H1 (cell line): ENCODE measurements around the gene ABI2. TPM values are rescaled to one million over a fixed set of nuclear protein-coding genes. Genes with fewer than 3 reads are reported as not detected.

Experiments
- CTCF ChIA-PET: fragments of 300-600 bp; sonication (Branson Sonifier 250); formaldehyde crosslinking; loops from one replicate; lab custom pipeline; 2021; ENCODE audit not compliant: partially characterized antibody; lab: Charles Lee
- POLR2A ChIA-PET: fragments of 300-600 bp; sonication (Branson Sonifier 250); formaldehyde crosslinking; loops from one replicate; lab custom pipeline; 2021; ENCODE audit warnings: inconsistent platforms; ENCODE audit not compliant: partially characterized antibody; lab: Charles Lee
- DNase-seq, 2 experiments: peaks; one replicate each; pipeline versions ENCODE4 v3.0.0 to v3.0.0-alpha.2; 2010 to 2022; ENCODE audit warnings: low spot score in 2 of 2, low read depth in 1 of 2, mixed read lengths in 1 of 2
- FAIRE-seq: peaks from 2 replicates; lab custom pipeline; 2011; peaks lifted over from hg19 to GRCh38; lab: Jason Lieb, UNC
- H2AFZ ChIP-seq: 2 replicates; pipeline ENCODE4 v1.8.1; 2012; ENCODE audit warnings: low read length, inconsistent platforms
- H2AK5ac ChIP-seq: 2 replicates; pipeline ENCODE4 v1.6.1; 2013; ENCODE audit warnings: low read depth, low read length
- H2BK120ac ChIP-seq: replicated peaks from 2 replicates; pipeline ENCODE3; 2013; ENCODE audit warnings: low read depth, low read length, inconsistent platforms
- H2BK12ac ChIP-seq: 2 replicates; pipeline ENCODE4 v1.6.1; 2013; ENCODE audit warnings: low read depth, low read length
- H2BK15ac ChIP-seq: 2 replicates; pipeline ENCODE4 v1.6.1; 2013; ENCODE audit warnings: low read length
- H2BK20ac ChIP-seq: 2 replicates; pipeline ENCODE4 v1.6.1; 2013; ENCODE audit warnings: low read length
- H2BK5ac ChIP-seq: 2 replicates; pipeline ENCODE4 v1.6.1; 2013; ENCODE audit warnings: low read depth, low read length
- H3K14ac ChIP-seq: 2 replicates; pipeline ENCODE4 v1.6.1; 2013; ENCODE audit warnings: inconsistent platforms; ENCODE audit not compliant: insufficient read length
- H3K18ac ChIP-seq: 2 replicates; pipeline ENCODE4 v1.6.1; 2013; ENCODE audit warnings: low read length; ENCODE audit errors: extremely low read depth
- H3K23ac ChIP-seq: 2 replicates; pipeline ENCODE4 v1.6.1; 2013; ENCODE audit warnings: inconsistent platforms; ENCODE audit not compliant: insufficient read length
- H3K23me2 ChIP-seq: 2 replicates; pipeline ENCODE4 v1.6.1; 2013; ENCODE audit warnings: low read depth, low read length
- H3K27ac ChIP-seq: 2 replicates; pipeline ENCODE4 v1.6.1; 2011; ENCODE audit warnings: low read depth, low read length, inconsistent platforms
- H3K27me3 ChIP-seq, 4 experiments: replicated peaks in 1 of 4; 1 replicate in 1 of 4; 2 replicates in 3 of 4; pipeline versions ENCODE4 v1.6.1 to v1.8.1; 2011 to 2013; ENCODE audit warnings: low read length in 3 of 4, mild to moderate bottlenecking in 3 of 4, inconsistent platforms in 2 of 4, mixed read lengths in 2 of 4, moderate library complexity in 1 of 4; ENCODE audit not compliant: control insufficient read depth in 3 of 4, insufficient read depth in 3 of 4; ENCODE audit errors: extremely low read depth in 1 of 4
- H3K36me3 ChIP-seq, 4 experiments: 2 replicates each; pipeline versions ENCODE4 v1.6.1 to v1.8.1; 2011 to 2013; ENCODE audit warnings: mild to moderate bottlenecking in 4 of 4, low read length in 3 of 4, moderate library complexity in 2 of 4, control low read depth in 1 of 4, inconsistent platforms in 1 of 4; ENCODE audit not compliant: insufficient read depth in 4 of 4, control insufficient read depth in 2 of 4
- H3K4ac ChIP-seq: replicated peaks from 2 replicates; pipeline ENCODE3; 2013; ENCODE audit warnings: low read length, low read depth, mixed read lengths, inconsistent platforms; ENCODE audit not compliant: insufficient read length
- H3K4me1 ChIP-seq, 4 experiments: replicated peaks in 1 of 4; 1 replicate in 1 of 4; 2 replicates in 3 of 4; pipeline versions ENCODE4 v1.6.1 to v1.8.1; 2011 to 2013; ENCODE audit warnings: low read length in 3 of 4, inconsistent platforms in 2 of 4, mixed read lengths in 1 of 4; ENCODE audit not compliant: insufficient read depth in 4 of 4, control insufficient read depth in 3 of 4
- H3K4me2 ChIP-seq, 2 experiments: 2 replicates each; pipeline versions ENCODE4 v1.6.1 to v1.8.1; 2011 to 2013; ENCODE audit warnings: low read depth in 2 of 2, low read length in 2 of 2, control low read depth in 1 of 2, inconsistent platforms in 1 of 2, mild to moderate bottlenecking in 1 of 2; ENCODE audit not compliant: insufficient read depth in 1 of 2
- H3K4me3 ChIP-seq, 4 experiments: fragments of 200-600, 300-600 bp in 1 of 4; sonication (generic), shearing (Covaris generic), sonication (Bioruptor Twin) in 1 of 4; 2 replicates each; pipeline versions ENCODE4 v1.5.1 to v1.8.1; 2011 to 2016; ENCODE audit warnings: low read length in 4 of 4, low read depth in 3 of 4, control low read depth in 2 of 4, inconsistent platforms in 2 of 4, mild to moderate bottlenecking in 2 of 4, mixed read lengths in 1 of 4, moderate library complexity in 1 of 4; ENCODE audit not compliant: insufficient read depth in 2 of 4; ENCODE audit errors: extremely low read depth in 1 of 4
- H3K56ac ChIP-seq: replicated peaks from 2 replicates; pipeline ENCODE3; 2013; ENCODE audit warnings: low read depth, mild to moderate bottlenecking, mixed read lengths, low read length, inconsistent platforms; ENCODE audit not compliant: insufficient read length
- H3K79me1 ChIP-seq: 2 replicates; pipeline ENCODE4 v1.6.1; 2013; ENCODE audit warnings: low read depth, low read length, control low read depth
- H3K79me2 ChIP-seq, 2 experiments: 2 replicates each; pipeline versions ENCODE4 v1.6.1 to v1.8.1; 2012 to 2013; ENCODE audit warnings: low read length in 2 of 2, mild to moderate bottlenecking in 2 of 2, inconsistent platforms in 1 of 2; ENCODE audit not compliant: insufficient read depth in 2 of 2, control insufficient read depth in 1 of 2
- H3K9ac ChIP-seq, 4 experiments: replicated peaks in 1 of 4; 1 replicate in 1 of 4; 2 replicates in 3 of 4; pipeline versions ENCODE4 v1.6.1 to v1.8.1; 2011 to 2013; ENCODE audit warnings: low read depth in 3 of 4, low read length in 3 of 4, control low read depth in 2 of 4, mild to moderate bottlenecking in 2 of 4, moderate library complexity in 2 of 4, inconsistent platforms in 1 of 4; ENCODE audit errors: extremely low read depth in 1 of 4
- H3K9me3 ChIP-seq, 2 experiments: 2 replicates each; pipeline versions ENCODE4 v1.6.1 to v1.8.1; 2012 to 2013; ENCODE audit warnings: mild to moderate bottlenecking in 2 of 2, moderate library complexity in 2 of 2, control low read depth in 1 of 2, inconsistent platforms in 1 of 2, low read depth in 1 of 2, low read length in 1 of 2, mixed read lengths in 1 of 2; ENCODE audit not compliant: insufficient read depth in 2 of 2
- H4K20me1 ChIP-seq, 2 experiments: replicated peaks in 1 of 2; 2 replicates each; pipeline versions ENCODE3 to v1.8.1; 2011 to 2013; ENCODE audit warnings: inconsistent platforms in 2 of 2, low read length in 2 of 2, mild to moderate bottlenecking in 1 of 2; ENCODE audit not compliant: insufficient read depth in 2 of 2, control insufficient read depth in 1 of 2
- H4K5ac ChIP-seq: 2 replicates; pipeline ENCODE4 v1.6.1; 2013; ENCODE audit warnings: low read length, low read depth, mixed read lengths, inconsistent platforms; ENCODE audit not compliant: insufficient read length
- H4K8ac ChIP-seq: 2 replicates; pipeline ENCODE4 v1.8.0; 2013; ENCODE audit warnings: mild to moderate bottlenecking, moderate library complexity, low read length, inconsistent platforms; ENCODE audit not compliant: insufficient read depth; ENCODE audit errors: extremely low read depth
- H4K91ac ChIP-seq: replicated peaks from 2 replicates; pipeline ENCODE3; 2013; ENCODE audit warnings: low read length, mixed read lengths, inconsistent platforms; ENCODE audit not compliant: insufficient read length
- EGR1 ChIP-seq: IDR thresholded peaks from 2 replicates; pipeline ENCODE4 v1.6.1; 2011; ENCODE audit warnings: low read depth, low read length, borderline replicate concordance
- GTF2F1 ChIP-seq: IDR thresholded peaks from 2 replicates; pipeline ENCODE4 v1.6.1; 2012; ENCODE audit warnings: low read depth, low read length, improper control_type of control experiment, borderline replicate concordance
- KDM5A ChIP-seq: fragments of 200-600 bp; IDR thresholded peaks from 2 replicates; pipeline ENCODE4 v1.7.1; 2012; ENCODE audit warnings: mild to moderate bottlenecking, low read length, inconsistent platforms, mixed read lengths
- NANOG ChIP-seq: IDR thresholded peaks from 2 replicates; pipeline ENCODE4 v1.6.1; 2011; ENCODE audit warnings: low read length, low read depth, mild to moderate bottlenecking, inconsistent platforms; ENCODE audit not compliant: insufficient read depth, poor library complexity, severe bottlenecking
- POU5F1 ChIP-seq: IDR thresholded peaks from 2 replicates; pipeline ENCODE4 v1.6.1; 2011; ENCODE audit warnings: low read depth, mild to moderate bottlenecking, low read length, moderate library complexity
- RBBP5 ChIP-seq: IDR thresholded peaks from 2 replicates; pipeline ENCODE4 v1.7.1; 2012; ENCODE audit warnings: low read depth, mild to moderate bottlenecking, inconsistent platforms, low read length, moderate library complexity, borderline replicate concordance
- TAF1 ChIP-seq: IDR thresholded peaks from 2 replicates; pipeline ENCODE4 v1.6.1; 2011; ENCODE audit warnings: mild to moderate bottlenecking, low read depth, low read length
- TEAD4 ChIP-seq: IDR thresholded peaks from 2 replicates; pipeline ENCODE4 v1.6.1; 2012; ENCODE audit warnings: low read depth, low read length, inconsistent platforms, mixed read lengths
- WGBS, 2 experiments: shearing (Covaris generic) in 1 of 2; methylation state at CpG; one replicate each; pipeline versions ENCODE4 v1.1.6 to v1.1.7; 2013 to 2015; ENCODE audit warnings: low lambda C conversion rate in 2 of 2, mixed read lengths in 2 of 2, inconsistent platforms in 1 of 2, low coverage in 1 of 2, missing lambda C conversion rate in 1 of 2; ENCODE audit not compliant: insufficient replicate concordance in 2 of 2, insufficient coverage in 1 of 2, insufficient read length in 1 of 2; ENCODE audit errors: extremely low coverage in 1 of 2, missing lambda C conversion rate in 1 of 2; 5-methylcytosine and 5-hydroxymethylcytosine counted together
- polyA plus RNA-seq, 7 experiments: library from polyadenylated mRNA; depleted of rRNA in 3 of 7; stranded (reverse) in 5 of 7; unstranded in 2 of 7; fragments of >200 nt in 5 of 7; fragments of 200-250 nt in 2 of 7; gene quantifications; 1 replicate in 5 of 7; 2 replicates in 1 of 7; 4 replicates in 1 of 7; pipeline versions ENCODE4 v1.2.1 to v1.2.3, GENCODE V29; 2011 to 2013; ENCODE audit warnings: missing spikeins in 2 of 7, mixed read lengths in 2 of 7
- total RNA-seq: library from RNA; stranded (reverse); fragmentation: NEBNext Ultra II Directional; extraction: Animal tissue kit (Norgen Biotek cat#: 25700); gene quantifications from 2 replicates; pipeline ENCODE4 v1.2.1, GENCODE V29; 2021

Gene ABI2
- total and polyA plus RNA-seq, 2 of the 8 experiments (the other 6 are each of a cell fraction or from before 2014, with no cell fraction given) = 62.3 to 118 TPM

GRCh38 chr2:203446071-203446481 lies 117.9 kb downstream of the ABI2 start:
- Histone ChIP-seq H3K4ac (no peak overlapping the region), H3K79me2 (no peaks in the 10 kb centered on the region), H2BK20ac (no peak overlapping the region), H3K36me3 (peaks cover 4 to 30% (median 14%) of the 10 kb centered on the region in 4 experiments; a peak in 7 of 8 replicates), H3K9ac (no peak overlapping the region), H3K23ac (no peak overlapping the region), H3K4me3 (no peak overlapping the region), H3K4me2 (no peak overlapping the region), H3K9me3 (no peaks in the 10 kb centered on the region), H2AFZ (no peak overlapping the region), H2BK12ac (no peak overlapping the region), H3K18ac (no peak overlapping the region), H3K79me1 (no peaks in the 10 kb centered on the region), H4K5ac (no peak overlapping the region), H2BK5ac (no peak overlapping the region), H4K8ac (no peak overlapping the region), H3K56ac (no peak overlapping the region), H3K23me2 (no peaks in the 10 kb centered on the region), H3K27me3 (no peaks in the 10 kb centered on the region), H3K4me1 (no peaks in the 10 kb centered on the region), H2AK5ac (no peak overlapping the region), H3K27ac (no peak overlapping the region), H4K20me1 (peaks cover 0 to 5% of the 10 kb centered on the region in 2 experiments), H2BK15ac (no peak overlapping the region), H4K91ac (no peak overlapping the region), H3K14ac (no peak overlapping the region), H2BK120ac (no peak overlapping the region)
- DNase-seq = no peak
- TF ChIP-seq TAF1 (no peak), POU5F1 (no peak), GTF2F1 (no peak), TEAD4 (no peak), NANOG (no peak), KDM5A (no peak), RBBP5 (no peak), EGR1 (no peak)
- WGBS, 2 experiments = 90% methylated on average over 3 of the region's 3 CpGs; no CpG with 5 or more reads in 1 of the 2 experiments
- FAIRE-seq = no peak
- CTCF ChIA-PET = interaction anchor here (1.6 kb wide), 1 partner anchor 464 kb away, joined by 3 read pairs; no protein-coding TSS in a partner anchor
- POLR2A ChIA-PET = no interaction called here
